Measurements from ENCODE around the gene CACTIN.
"Not testable (repeated sequence)": the region's sequence is repeated elsewhere in the genome, so short reads cannot be mapped to it uniquely, and the experiment has no call there.

Gene CACTIN

GRCh38 chr19:3648037-3648905 lies 21.7 kb upstream of the CACTIN start:
- DNase-seq (ENCODE audit: low spot score in 2 of 2) (no peak), ATAC-seq (replicated peaks; ENCODE audit: extremely low read depth, poor library complexity, severe bottlenecking) (no peak)
- no peaks in the 10 kb centered on the region for H3K4me1 Mint-ChIP-seq
- H3K9me3 Mint-ChIP-seq: no peaks in the 10 kb centered on the region
- peaks cover 12% of the 10 kb centered on the region for H3K36me3 Mint-ChIP-seq (ENCODE audit: insufficient read depth)
- H3K27me3 Mint-ChIP-seq: no peaks in the 10 kb centered on the region
- no peak overlapping the region for H3K27ac Mint-ChIP-seq (ENCODE audit: low read depth)
- no peak overlapping the region for H3K4me3 Mint-ChIP-seq

DNA sequence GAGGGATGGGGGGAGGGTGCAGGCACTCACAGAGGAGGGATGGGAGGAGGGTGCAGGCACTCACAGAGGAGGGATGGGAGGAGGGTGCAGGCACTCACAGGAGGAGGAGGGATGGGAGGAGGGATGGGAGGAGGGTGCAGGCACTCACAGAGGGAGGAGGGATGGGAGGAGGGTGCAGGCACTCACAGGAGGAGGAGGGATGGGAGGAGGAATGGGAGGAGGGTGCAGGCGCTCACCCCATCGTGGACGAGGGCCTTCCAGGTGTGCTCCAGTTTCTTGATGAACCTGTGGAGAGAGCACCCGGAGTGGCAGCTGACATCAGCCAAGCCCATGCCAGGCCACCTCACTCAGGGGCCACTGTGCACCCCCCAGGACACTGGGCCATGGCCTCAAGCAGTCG lies 20.5 kb upstream of the CACTIN start:
- not testable (repeated sequence) for H3K4me1 Mint-ChIP-seq; DNase-seq (ENCODE audit: low spot score in 2 of 2); H3K9me3 Mint-ChIP-seq; ATAC-seq (replicated peaks; ENCODE audit: extremely low read depth, poor library complexity, severe bottlenecking); H3K27me3 Mint-ChIP-seq; H3K4me3 Mint-ChIP-seq; H3K27ac Mint-ChIP-seq (ENCODE audit: low read depth); H3K36me3 Mint-ChIP-seq (ENCODE audit: insufficient read depth)

DNA sequence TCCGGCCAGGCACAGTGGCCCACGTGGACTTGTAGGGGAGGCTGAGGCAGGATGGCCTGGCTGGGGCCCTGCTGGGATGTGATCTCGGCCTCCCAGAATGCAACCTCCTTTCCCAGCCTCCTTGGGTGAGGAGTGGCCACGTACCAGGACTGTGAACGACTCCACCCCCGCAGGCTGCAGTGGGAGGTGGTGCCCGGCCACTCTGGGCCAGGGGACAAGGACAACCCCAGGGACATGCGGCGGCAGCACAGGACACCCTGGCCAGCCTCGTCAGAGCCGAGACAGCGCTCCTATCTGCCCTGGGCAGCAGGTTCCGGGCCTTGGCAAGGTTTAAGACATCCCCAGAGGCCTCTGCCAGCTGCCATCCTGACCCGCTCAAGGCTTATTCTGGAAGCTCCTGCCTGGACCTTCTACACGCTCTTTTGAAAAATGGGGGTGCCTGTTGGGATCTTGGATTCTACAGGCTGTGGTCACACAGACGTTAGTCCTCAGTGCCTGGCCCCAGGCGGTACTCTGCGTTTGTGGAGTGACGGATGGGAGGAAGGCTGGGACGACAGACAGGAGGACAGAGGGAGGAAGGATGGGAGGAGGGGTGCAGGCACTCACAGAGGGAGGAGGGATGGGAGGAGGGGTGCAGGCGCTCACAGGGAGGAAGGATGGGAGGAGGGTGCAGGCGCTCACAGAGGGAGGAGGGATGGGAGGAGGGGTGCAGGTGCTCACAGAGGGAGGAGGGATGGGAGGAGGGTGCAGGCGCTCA lies 19.9 kb upstream of the CACTIN start:
- no peak overlapping the region for H3K27ac Mint-ChIP-seq (ENCODE audit: low read depth)
- ATAC-seq (replicated peaks; ENCODE audit: extremely low read depth, poor library complexity, severe bottlenecking) (no peak), DNase-seq (ENCODE audit: low spot score in 2 of 2) (no peak)
- no peaks in the 10 kb centered on the region for H3K9me3 Mint-ChIP-seq
- H3K4me3 Mint-ChIP-seq: no peak overlapping the region
- peaks cover 10% of the 10 kb centered on the region for H3K36me3 Mint-ChIP-seq (ENCODE audit: insufficient read depth)
- no peaks in the 10 kb centered on the region for H3K27me3 Mint-ChIP-seq
- no peaks in the 10 kb centered on the region for H3K4me1 Mint-ChIP-seq

- Mint-ChIP-seq H3K27ac (ENCODE audit: low read depth) (no peak overlapping the region), H3K36me3 (ENCODE audit: insufficient read depth) (peaks cover 12% of the 10 kb centered on the region), H3K27me3 (no peaks in the 10 kb centered on the region), H3K9me3 (no peaks in the 10 kb centered on the region), H3K4me1 (no peaks in the 10 kb centered on the region), H3K4me3 (no peak overlapping the region)
- ATAC-seq (replicated peaks; ENCODE audit: extremely low read depth, poor library complexity, severe bottlenecking): no peak
- DNase-seq (ENCODE audit: low spot score in 2 of 2): no peak
These were observed 19.1 kb upstream of the CACTIN start for GRCh38 chr19:3645726-3646125.

DNA sequence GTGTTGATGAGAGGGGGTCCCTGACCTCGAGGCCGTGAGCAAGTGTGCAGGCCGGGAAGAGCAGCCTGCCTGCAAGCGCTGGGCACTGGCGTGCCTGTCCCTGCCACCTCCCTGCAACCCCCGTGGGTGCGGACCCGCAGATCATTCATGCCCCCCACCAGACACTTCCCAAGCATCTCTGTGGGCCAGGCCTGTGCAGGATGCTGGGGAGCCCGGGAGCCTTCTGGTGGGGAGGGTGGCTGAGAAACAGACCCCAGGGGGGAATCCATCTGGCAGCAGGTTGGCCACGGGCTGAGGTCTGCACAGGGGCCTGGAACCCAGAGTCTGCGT lies 18.4 kb upstream of the CACTIN start:
- Mint-ChIP-seq H3K4me3 (no peak overlapping the region), H3K4me1 (no peaks in the 10 kb centered on the region), H3K9me3 (no peaks in the 10 kb centered on the region), H3K36me3 (ENCODE audit: insufficient read depth) (peaks cover 10% of the 10 kb centered on the region), H3K27me3 (no peaks in the 10 kb centered on the region), H3K27ac (ENCODE audit: low read depth) (no peak overlapping the region)
- ATAC-seq (replicated peaks; ENCODE audit: extremely low read depth, poor library complexity, severe bottlenecking): no peak
- no peak for DNase-seq (ENCODE audit: low spot score in 2 of 2)

DNA sequence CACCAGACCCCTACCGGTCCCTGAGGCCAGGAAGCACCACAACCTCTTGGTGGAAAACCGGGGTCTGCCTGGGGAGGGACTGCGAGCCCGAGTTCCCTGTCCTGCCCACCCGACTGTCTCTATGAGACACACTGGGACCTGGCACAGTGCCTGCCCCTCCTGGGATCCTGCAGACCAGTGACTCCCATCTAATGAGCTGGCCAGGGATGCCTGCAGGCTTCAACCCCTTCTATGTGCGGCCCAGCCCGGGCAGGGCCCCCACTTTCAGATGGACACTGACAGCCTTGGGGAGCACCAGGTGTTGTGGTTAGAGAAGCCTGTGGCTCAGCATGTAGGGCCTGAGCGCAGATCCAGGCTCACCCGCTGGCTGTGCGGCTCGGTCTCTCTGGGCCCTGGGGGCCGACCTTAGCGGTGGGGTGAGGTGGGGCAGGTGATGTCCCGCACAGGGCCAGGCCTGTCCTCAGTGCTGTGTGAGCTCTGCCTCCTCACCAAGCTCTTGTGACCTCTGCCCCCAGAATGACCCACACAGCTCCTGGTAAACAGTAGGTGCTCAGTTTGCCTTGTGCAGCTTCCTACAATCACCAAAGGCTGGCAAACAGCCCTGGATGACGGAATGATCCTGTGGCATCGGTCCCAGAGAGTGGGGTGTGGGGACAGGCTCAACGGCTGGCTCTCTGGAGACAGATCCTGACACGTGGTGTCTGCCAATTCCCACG lies 17.9 kb upstream of the CACTIN start:
- Mint-ChIP-seq H3K27me3 (no peaks in the 10 kb centered on the region), H3K4me3 (no peak overlapping the region), H3K27ac (ENCODE audit: low read depth) (no peak overlapping the region), H3K4me1 (no peaks in the 10 kb centered on the region), H3K9me3 (no peaks in the 10 kb centered on the region), H3K36me3 (ENCODE audit: insufficient read depth) (peaks cover 11% of the 10 kb centered on the region)
- no peak for DNase-seq (ENCODE audit: low spot score in 2 of 2)
- ATAC-seq (replicated peaks; ENCODE audit: extremely low read depth, poor library complexity, severe bottlenecking): no peak

GRCh38 chr19:3643674-3644313 lies 17.2 kb upstream of the CACTIN start:
- H3K27ac Mint-ChIP-seq (ENCODE audit: low read depth): no peak overlapping the region
- no peaks in the 10 kb centered on the region for H3K27me3 Mint-ChIP-seq
- DNase-seq (ENCODE audit: low spot score in 2 of 2) (no peak), ATAC-seq (replicated peaks; ENCODE audit: extremely low read depth, poor library complexity, severe bottlenecking) (no peak)
- H3K4me1 Mint-ChIP-seq: no peaks in the 10 kb centered on the region
- no peak overlapping the region for H3K4me3 Mint-ChIP-seq
- H3K9me3 Mint-ChIP-seq: no peaks in the 10 kb centered on the region
- H3K36me3 Mint-ChIP-seq (ENCODE audit: insufficient read depth): peaks cover 14% of the 10 kb centered on the region

- no peaks in the 10 kb centered on the region for H3K27me3 Mint-ChIP-seq
- H3K4me3 Mint-ChIP-seq: no peak overlapping the region
- no peaks in the 10 kb centered on the region for H3K9me3 Mint-ChIP-seq
- no peaks in the 10 kb centered on the region for H3K4me1 Mint-ChIP-seq
- no peak overlapping the region for H3K27ac Mint-ChIP-seq (ENCODE audit: low read depth)
- ATAC-seq (replicated peaks; ENCODE audit: extremely low read depth, poor library complexity, severe bottlenecking): no peak
- no peak for DNase-seq (ENCODE audit: low spot score in 2 of 2)
- peaks cover 17% of the 10 kb centered on the region for H3K36me3 Mint-ChIP-seq (ENCODE audit: insufficient read depth)
These were observed 16.5 kb upstream of the CACTIN start for GRCh38 chr19:3642987-3643673.

DNA sequence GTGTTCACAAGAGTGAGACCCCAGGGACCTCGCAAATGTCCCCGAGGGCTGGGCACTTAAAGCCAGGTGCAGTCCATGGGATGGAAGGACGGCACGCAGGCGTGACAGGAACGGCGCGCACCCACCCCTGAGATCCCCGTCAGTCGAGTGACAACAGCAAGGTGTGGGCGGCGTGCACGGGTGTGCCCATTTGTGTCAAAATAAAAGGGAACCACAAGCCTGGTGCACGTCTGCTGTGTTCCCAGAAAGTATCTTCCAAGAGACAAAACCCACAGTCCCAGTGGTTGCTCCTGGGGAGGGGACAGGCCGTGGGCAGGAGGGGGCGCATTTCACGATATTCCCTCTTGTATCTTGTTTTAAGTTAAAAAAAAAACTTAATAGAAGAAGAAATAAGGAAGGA lies 15.7 kb upstream of the CACTIN start:
- Mint-ChIP-seq H3K27ac (ENCODE audit: low read depth) (no peak overlapping the region), H3K4me3 (no peak overlapping the region), H3K36me3 (ENCODE audit: insufficient read depth) (peaks cover 17% of the 10 kb centered on the region), H3K4me1 (no peaks in the 10 kb centered on the region), H3K27me3 (no peaks in the 10 kb centered on the region), H3K9me3 (no peaks in the 10 kb centered on the region)
- DNase-seq (ENCODE audit: low spot score in 2 of 2) (no peak), ATAC-seq (replicated peaks; ENCODE audit: extremely low read depth, poor library complexity, severe bottlenecking) (no peak)

DNA sequence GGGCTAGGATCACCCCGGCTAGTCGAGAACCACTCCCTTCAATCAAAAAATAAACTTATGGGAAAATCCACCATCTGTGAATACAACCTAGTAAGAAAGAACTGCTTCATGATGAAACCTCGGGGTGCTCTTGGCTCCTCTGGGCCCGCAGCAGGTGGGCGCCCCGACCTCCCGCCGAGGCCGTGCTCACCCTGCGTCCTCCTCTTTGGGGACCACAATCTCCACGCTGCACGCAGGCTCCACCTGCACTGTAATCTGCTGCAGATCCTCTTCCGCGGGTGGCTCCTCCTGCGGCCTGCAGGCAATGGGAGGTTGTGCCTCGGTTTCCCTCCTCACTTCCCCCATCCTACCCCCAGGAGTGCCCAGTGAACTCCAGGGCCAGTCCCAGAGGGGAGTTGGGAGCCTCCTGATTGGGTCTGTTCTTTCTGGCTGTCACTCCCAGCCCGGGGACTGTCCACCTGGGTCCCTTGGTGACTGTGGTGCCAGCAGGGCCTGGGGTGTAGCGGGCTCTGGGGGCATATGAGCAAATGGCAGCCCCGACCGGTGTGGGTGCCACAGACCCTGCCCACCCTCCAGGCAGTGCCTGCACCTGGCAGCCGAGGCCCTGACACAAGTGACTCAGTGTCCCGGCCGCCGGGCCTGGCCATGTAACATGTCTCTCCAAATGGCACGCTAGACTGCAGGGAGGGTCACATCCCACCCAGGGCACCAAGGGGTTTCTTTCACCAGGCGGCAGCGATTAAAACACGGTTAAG lies 15.1 kb upstream of the CACTIN start:
- no peaks in the 10 kb centered on the region for H3K27me3 Mint-ChIP-seq
- H3K9me3 Mint-ChIP-seq: no peaks in the 10 kb centered on the region
- H3K27ac Mint-ChIP-seq (ENCODE audit: low read depth): no peak overlapping the region
- H3K4me3 Mint-ChIP-seq: no peak overlapping the region
- H3K4me1 Mint-ChIP-seq: no peaks in the 10 kb centered on the region
- DNase-seq (ENCODE audit: low spot score in 2 of 2) (no peak), ATAC-seq (replicated peaks; ENCODE audit: extremely low read depth, poor library complexity, severe bottlenecking) (no peak)
- peaks cover 17% of the 10 kb centered on the region for H3K36me3 Mint-ChIP-seq (ENCODE audit: insufficient read depth)

GRCh38 chr19:3639479-3639878 lies 12.9 kb upstream of the CACTIN start:
- Mint-ChIP-seq H3K9me3 (no peaks in the 10 kb centered on the region), H3K4me3 (no peak overlapping the region), H3K27ac (ENCODE audit: low read depth) (no peak overlapping the region), H3K36me3 (ENCODE audit: insufficient read depth) (peaks cover 15% of the 10 kb centered on the region), H3K27me3 (no peaks in the 10 kb centered on the region), H3K4me1 (peaks cover 2% of the 10 kb centered on the region)
- no peak for DNase-seq (ENCODE audit: low spot score in 2 of 2)
- ATAC-seq (replicated peaks; ENCODE audit: extremely low read depth, poor library complexity, severe bottlenecking): no peak
